ENCODE measurements around the gene UNC5C. TPM values are rescaled to one million over a fixed set of nuclear protein-coding genes. Genes with fewer than 3 reads are reported as not detected.

UNC5C gene
- total RNA-seq, 1 experiment from 2014 or later: 1.0 TPM

DNA sequence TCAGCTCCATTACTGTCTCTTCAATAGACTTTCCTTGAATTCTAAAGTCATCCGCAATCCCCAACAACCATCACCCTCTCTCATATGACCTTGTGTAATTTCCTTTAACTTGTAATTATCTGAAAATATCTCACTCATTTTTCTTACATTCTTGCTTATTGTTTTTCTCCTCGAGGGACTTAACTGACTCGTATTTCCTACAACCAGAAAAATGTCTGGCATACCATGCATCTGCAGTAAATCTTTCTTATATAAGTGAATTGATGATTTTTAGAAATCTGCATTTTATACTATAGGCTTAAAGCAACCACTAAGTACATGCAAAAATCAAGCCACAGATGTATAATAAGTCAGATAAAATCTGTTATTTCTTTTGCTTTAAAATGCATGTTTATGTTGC, 276.7 kb downstream of the UNC5C start (continued):
- TF ChIP-seq, protein P1, sequence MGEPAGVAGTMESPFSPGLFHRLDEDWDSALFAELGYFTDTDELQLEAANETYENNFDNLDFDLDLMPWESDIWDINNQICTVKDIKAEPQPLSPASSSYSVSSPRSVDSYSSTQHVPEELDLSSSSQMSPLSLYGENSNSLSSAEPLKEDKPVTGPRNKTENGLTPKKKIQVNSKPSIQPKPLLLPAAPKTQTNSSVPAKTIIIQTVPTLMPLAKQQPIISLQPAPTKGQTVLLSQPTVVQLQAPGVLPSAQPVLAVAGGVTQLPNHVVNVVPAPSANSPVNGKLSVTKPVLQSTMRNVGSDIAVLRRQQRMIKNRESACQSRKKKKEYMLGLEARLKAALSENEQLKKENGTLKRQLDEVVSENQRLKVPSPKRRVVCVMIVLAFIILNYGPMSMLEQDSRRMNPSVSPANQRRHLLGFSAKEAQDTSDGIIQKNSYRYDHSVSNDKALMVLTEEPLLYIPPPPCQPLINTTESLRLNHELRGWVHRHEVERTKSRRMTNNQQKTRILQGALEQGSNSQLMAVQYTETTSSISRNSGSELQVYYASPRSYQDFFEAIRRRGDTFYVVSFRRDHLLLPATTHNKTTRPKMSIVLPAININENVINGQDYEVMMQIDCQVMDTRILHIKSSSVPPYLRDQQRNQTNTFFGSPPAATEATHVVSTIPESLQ (CRISPR knock-in tag; IDR thresholded peaks at IDR 0.05): no peak
- TF ChIP-seq, protein P2, sequence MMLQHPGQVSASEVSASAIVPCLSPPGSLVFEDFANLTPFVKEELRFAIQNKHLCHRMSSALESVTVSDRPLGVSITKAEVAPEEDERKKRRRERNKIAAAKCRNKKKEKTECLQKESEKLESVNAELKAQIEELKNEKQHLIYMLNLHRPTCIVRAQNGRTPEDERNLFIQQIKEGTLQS (CRISPR knock-in tag; conservative IDR thresholded peaks at IDR 0.05): no peak
- no peak for TF ChIP-seq ETV6 (CRISPR knock-in tag; IDR thresholded peaks at IDR 0.05)
- no peak for TF ChIP-seq JUN (CRISPR knock-in tag; IDR thresholded peaks at IDR 0.05)
- TF ChIP-seq ZNF317 (CRISPR knock-in tag; IDR thresholded peaks at IDR 0.05; ENCODE audit: borderline replicate concordance, low read depth): no peak
- TF ChIP-seq, protein P3, sequence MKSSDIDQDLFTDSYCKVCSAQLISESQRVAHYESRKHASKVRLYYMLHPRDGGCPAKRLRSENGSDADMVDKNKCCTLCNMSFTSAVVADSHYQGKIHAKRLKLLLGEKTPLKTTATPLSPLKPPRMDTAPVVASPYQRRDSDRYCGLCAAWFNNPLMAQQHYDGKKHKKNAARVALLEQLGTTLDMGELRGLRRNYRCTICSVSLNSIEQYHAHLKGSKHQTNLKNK (CRISPR knock-in tag; IDR thresholded peaks at IDR 0.05): no peak
- no peak for TF ChIP-seq OVOL2 (CRISPR knock-in tag; IDR thresholded peaks at IDR 0.05; ENCODE audit: borderline replicate concordance)

DNA sequence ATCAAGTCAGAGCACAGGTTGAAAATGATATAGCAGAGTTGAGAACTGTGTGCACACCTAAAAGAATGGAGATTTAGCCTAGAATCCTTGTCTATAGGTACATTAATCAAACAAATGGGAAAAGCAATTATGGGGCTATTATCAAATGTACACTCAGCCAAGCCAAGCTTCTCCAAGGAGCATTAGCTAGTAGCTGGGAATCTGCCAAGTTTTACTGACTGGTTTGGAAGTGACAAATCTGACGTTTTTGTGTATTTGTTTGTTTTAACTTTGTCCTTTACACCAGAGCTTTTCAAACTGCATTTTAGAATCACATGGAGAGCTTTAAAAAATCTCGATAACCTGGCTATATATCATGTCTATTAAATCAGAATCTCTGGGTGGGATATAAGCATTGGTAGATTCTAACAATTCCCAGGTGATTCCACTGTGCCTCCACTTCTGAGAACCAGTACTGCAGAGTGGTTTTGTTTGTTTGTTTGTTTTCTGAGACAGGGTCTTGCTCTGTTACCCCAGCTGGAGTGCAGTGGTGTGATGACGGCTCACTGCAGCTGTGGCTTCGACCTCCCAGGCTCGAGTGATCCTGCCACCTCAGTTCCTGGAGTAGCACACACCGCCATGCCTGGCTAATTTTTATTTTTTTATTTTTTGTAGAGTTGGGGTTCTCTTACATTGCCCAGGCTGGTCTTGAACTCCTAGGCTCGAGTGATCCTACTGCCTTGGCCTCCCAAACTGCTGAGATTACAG, 279.8 kb downstream of the UNC5C start:
- no peak overlapping the region for H3K27ac Mint-ChIP-seq
- H3K27me3 Mint-ChIP-seq (ENCODE audit: low read depth): no peaks in the 10 kb centered on the region; the same call in 1 of the 2 replicates
- POLR2A ChIA-PET: no interaction called here
- peaks cover 4% of the 10 kb centered on the region; the same call in 1 of the 2 replicates for H3K4me1 Mint-ChIP-seq
- H3K9me3 Mint-ChIP-seq: no peaks in the 10 kb centered on the region
- CTCF ChIA-PET: no interaction called here
- ATAC-seq (no peak), DNase-seq (ENCODE audit: low spot score) (no peak)
- H3K4me3 Mint-ChIP-seq: no peak overlapping the region
- no peaks in the 10 kb centered on the region for H3K36me3 Mint-ChIP-seq
- TF ChIP-seq, protein P4, sequence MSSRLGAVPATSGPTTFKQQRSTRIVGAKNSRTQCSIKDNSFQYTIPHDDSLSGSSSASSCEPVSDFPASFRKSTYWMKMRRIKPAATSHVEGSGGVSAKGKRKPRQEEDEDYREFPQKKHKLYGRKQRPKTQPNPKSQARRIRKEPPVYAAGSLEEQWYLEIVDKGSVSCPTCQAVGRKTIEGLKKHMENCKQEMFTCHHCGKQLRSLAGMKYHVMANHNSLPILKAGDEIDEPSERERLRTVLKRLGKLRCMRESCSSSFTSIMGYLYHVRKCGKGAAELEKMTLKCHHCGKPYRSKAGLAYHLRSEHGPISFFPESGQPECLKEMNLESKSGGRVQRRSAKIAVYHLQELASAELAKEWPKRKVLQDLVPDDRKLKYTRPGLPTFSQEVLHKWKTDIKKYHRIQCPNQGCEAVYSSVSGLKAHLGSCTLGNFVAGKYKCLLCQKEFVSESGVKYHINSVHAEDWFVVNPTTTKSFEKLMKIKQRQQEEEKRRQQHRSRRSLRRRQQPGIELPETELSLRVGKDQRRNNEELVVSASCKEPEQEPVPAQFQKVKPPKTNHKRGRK (CRISPR knock-in tag; IDR thresholded peaks at IDR 0.05; ENCODE audit: borderline replicate concordance): no peak
- TF ChIP-seq, protein P5, sequence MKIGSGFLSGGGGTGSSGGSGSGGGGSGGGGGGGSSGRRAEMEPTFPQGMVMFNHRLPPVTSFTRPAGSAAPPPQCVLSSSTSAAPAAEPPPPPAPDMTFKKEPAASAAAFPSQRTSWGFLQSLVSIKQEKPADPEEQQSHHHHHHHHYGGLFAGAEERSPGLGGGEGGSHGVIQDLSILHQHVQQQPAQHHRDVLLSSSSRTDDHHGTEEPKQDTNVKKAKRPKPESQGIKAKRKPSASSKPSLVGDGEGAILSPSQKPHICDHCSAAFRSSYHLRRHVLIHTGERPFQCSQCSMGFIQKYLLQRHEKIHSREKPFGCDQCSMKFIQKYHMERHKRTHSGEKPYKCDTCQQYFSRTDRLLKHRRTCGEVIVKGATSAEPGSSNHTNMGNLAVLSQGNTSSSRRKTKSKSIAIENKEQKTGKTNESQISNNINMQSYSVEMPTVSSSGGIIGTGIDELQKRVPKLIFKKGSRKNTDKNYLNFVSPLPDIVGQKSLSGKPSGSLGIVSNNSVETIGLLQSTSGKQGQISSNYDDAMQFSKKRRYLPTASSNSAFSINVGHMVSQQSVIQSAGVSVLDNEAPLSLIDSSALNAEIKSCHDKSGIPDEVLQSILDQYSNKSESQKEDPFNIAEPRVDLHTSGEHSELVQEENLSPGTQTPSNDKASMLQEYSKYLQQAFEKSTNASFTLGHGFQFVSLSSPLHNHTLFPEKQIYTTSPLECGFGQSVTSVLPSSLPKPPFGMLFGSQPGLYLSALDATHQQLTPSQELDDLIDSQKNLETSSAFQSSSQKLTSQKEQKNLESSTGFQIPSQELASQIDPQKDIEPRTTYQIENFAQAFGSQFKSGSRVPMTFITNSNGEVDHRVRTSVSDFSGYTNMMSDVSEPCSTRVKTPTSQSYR (CRISPR knock-in tag; IDR thresholded peaks at IDR 0.05): no peak
- TF ChIP-seq MYBL2 (CRISPR knock-in tag; IDR thresholded peaks at IDR 0.05) (no peak), FOXP1 (CRISPR knock-in tag; IDR thresholded peaks at IDR 0.05; ENCODE audit: borderline replicate concordance) (no peak), NR3C1 (CRISPR knock-in tag; conservative IDR thresholded peaks at IDR 0.05; ENCODE audit: low read depth) (no peak), GRHL2 (CRISPR knock-in tag; IDR thresholded peaks at IDR 0.05; ENCODE audit: insufficient replicate concordance, severe bottlenecking) (no peak), TEAD1 (CRISPR knock-in tag; IDR thresholded peaks at IDR 0.05) (no peak)
- TF ChIP-seq, protein P6, sequence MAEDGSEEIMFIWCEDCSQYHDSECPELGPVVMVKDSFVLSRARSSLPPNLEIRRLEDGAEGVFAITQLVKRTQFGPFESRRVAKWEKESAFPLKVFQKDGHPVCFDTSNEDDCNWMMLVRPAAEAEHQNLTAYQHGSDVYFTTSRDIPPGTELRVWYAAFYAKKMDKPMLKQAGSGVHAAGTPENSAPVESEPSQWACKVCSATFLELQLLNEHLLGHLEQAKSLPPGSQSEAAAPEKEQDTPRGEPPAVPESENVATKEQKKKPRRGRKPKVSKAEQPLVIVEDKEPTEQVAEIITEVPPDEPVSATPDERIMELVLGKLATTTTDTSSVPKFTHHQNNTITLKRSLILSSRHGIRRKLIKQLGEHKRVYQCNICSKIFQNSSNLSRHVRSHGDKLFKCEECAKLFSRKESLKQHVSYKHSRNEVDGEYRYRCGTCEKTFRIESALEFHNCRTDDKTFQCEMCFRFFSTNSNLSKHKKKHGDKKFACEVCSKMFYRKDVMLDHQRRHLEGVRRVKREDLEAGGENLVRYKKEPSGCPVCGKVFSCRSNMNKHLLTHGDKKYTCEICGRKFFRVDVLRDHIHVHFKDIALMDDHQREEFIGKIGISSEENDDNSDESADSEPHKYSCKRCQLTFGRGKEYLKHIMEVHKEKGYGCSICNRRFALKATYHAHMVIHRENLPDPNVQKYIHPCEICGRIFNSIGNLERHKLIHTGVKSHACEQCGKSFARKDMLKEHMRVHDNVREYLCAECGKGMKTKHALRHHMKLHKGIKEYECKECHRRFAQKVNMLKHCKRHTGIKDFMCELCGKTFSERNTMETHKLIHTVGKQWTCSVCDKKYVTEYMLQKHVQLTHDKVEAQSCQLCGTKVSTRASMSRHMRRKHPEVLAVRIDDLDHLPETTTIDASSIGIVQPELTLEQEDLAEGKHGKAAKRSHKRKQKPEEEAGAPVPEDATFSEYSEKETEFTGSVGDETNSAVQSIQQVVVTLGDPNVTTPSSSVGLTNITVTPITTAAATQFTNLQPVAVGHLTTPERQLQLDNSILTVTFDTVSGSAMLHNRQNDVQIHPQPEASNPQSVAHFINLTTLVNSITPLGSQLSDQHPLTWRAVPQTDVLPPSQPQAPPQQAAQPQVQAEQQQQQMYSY (CRISPR knock-in tag; IDR thresholded peaks at IDR 0.05): no peak
